ENCODE data around the gene SULT6B1. TPM values are rescaled to one million over a fixed set of nuclear protein-coding genes. Genes with fewer than 3 reads are reported as not detected.

Gene SULT6B1
- total RNA-seq, 1 experiment from 2014 or later, result not detected

DNA sequence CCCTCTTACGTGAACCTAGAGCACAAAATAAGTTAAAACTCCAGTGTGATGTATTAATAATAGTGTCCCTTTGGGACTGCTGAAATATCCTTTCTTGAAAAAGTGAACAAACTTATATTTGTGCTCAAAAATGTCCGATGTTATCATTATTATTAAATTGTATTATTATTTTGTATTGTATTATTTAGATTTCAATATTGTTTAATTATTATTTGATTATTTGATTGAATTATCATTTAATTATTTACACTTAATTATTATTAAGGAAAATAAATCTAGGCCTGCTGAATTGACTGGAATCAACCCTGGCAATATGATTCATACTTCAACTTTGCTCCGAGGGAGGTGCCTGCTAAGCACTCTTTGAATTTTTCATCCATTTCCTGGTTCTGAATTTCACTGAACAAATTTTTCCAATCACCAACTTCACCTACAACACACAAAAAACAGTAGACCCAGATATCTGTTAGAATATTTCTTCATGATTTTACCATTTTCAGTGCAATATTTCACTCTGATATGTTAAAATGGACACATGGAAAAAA is 20.8 kb downstream of the SULT6B1 start:
- in situ Hi-C loops (cut with HindIII; ENCODE audit: low pct_unique_long_range_greater_than_20kb, low sequenced_read_pairs), result no loop called here

GRCh38 chr2:37164757-37165156 is 23.7 kb downstream of the SULT6B1 start:
- no peak for DNase-seq (ENCODE audit: low read depth, low spot score)
- in situ Hi-C loops (cut with HindIII; ENCODE audit: low pct_unique_long_range_greater_than_20kb, low sequenced_read_pairs), result no loop called here

More for the DNA sequence above, 20.8 kb downstream of the SULT6B1 start:
- DNase-seq (ENCODE audit: low read depth, low spot score), result no peak

GRCh38 chr2:37156857-37157714 is 31.4 kb downstream of the SULT6B1 start, which contains the start of gene EIF2AK2:
Gene EIF2AK2, minus strand, starts transcription at chr2:37156980. Its CDS starts 9,174 bp downstream, at chr2:37147806.
- in situ Hi-C loops (cut with HindIII; ENCODE audit: low pct_unique_long_range_greater_than_20kb, low sequenced_read_pairs), result no loop called here
- DNase-seq (ENCODE audit: low read depth, low spot score), result peak; percentile 91

DNA sequence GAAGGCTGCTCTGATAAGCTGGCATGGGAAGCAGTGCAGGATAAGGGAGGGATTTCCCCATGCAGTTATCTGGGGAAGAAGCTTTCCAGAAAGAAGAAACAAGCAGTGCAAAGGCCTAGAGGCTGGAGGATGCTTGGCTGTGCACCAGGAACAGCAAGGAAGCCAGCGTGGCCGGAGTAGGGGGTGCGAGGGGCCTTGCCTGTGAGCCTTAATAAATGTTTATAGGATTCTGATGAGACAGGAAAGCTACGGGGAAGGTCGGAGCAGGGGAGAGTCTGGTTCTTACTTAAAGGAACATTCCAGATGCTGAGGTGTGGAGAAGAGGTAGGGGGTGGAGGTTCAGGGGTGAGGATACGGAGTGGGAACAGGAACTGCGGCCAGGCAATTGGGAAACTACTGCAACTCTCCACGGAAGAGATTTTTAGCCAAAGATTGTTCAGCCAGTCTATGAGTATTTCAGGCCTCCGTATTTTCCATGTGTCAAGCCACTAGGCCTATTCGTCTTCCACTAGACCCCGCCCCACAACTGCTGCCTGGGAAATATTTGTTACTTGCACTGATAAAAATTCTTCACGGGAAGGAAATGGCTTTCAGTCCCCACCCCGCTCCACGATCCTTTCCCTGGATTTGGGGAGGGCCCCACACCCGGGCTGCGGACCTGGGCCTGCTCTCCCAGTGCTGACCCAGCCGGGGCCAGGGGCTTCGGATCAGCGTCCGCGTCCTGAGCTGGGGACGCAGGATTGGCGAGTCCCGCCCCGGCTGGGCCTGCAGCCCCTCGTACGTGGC is 32.2 kb downstream of the SULT6B1 start:
- DNase-seq (ENCODE audit: low read depth, low spot score), result peak; percentile 40
- in situ Hi-C loops (cut with HindIII; ENCODE audit: low pct_unique_long_range_greater_than_20kb, low sequenced_read_pairs), result no loop called here

DNA sequence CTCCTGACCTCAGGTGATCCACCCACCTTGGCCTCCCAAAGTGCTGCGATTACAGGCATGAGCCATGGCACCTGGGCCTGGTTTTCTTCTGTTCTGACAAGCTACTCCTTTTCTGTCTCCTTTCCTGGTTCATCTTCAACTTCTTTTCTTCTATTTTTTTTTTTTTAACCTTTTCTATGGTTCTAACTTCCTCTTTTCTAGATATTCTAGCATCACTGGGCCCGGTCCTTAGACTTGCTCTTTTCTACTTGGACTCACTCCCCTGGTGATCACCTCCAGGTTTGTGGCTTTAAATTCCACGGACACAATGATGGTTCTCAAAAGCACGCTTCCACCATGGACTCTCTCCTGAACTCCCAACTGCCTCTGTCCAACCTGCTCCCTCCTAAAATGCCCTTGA is 33.7 kb downstream of the SULT6B1 start:
- DNase-seq (ENCODE audit: low read depth, low spot score), result no peak
- in situ Hi-C loops (cut with HindIII; ENCODE audit: low pct_unique_long_range_greater_than_20kb, low sequenced_read_pairs), result no loop called here

GRCh38 chr2:37153224-37153623 is 35.2 kb downstream of the SULT6B1 start:
- DNase-seq (ENCODE audit: low read depth, low spot score), result no peak
- in situ Hi-C loops (cut with HindIII; ENCODE audit: low pct_unique_long_range_greater_than_20kb, low sequenced_read_pairs), result no loop called here

GRCh38 chr2:37149626-37150322 is 38.7 kb downstream of the SULT6B1 start:
- DNase-seq (ENCODE audit: low read depth, low spot score), result no peak
- in situ Hi-C loops (cut with HindIII; ENCODE audit: low pct_unique_long_range_greater_than_20kb, low sequenced_read_pairs), result no loop called here

DNA sequence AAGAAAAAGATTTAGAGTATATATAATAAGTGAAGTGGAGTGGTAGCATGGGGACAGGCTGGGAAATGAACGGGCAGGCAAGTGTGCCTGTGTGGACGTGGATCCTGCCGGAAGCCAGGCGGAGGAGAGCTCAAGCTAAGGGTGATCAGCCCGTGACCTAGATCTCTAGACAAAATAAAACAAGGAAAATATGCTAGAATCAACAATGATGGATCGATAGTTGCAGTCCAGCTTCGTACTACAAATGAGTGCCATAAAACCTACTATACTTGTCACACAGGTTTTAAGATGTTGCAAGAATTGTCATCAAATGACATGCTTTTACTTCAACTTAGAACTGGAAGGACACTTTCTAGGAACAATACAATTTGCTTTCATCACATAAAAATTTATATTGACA is 40.1 kb downstream of the SULT6B1 start:
- in situ Hi-C loops (cut with HindIII; ENCODE audit: low pct_unique_long_range_greater_than_20kb, low sequenced_read_pairs), result no loop called here
- no peak for DNase-seq (ENCODE audit: low read depth, low spot score)

GRCh38 chr2:37146062-37146461 is 42.4 kb downstream of the SULT6B1 start:
- in situ Hi-C loops (cut with HindIII; ENCODE audit: low pct_unique_long_range_greater_than_20kb, low sequenced_read_pairs), result no loop called here
- no peak for DNase-seq (ENCODE audit: low read depth, low spot score)

DNA sequence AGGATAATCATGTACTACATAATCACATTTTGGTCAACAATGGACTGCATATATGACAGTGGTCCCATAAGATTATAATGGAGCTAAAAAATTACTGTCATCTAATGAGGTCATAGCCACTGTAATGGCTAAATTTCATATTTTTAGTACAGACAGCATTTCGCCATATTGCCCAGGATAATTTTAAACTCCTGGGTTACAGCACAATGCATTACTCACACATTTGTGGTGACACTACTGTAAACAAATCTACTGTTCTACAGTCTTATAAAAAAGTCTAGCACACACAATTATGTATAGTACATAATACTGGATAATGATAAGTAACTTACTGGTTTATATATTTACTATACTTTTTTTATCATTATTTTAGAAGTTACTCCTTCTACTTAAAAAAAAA is 44.5 kb downstream of the SULT6B1 start:
- in situ Hi-C loops (cut with HindIII; ENCODE audit: low pct_unique_long_range_greater_than_20kb, low sequenced_read_pairs), result no loop called here
- DNase-seq (ENCODE audit: low read depth, low spot score), result no peak

- no peak for DNase-seq (ENCODE audit: low read depth, low spot score)
- in situ Hi-C loops (cut with HindIII; ENCODE audit: low pct_unique_long_range_greater_than_20kb, low sequenced_read_pairs), result no loop called here
These were observed 45.9 kb downstream of the SULT6B1 start for GRCh38 chr2:37142546-37142945.

DNA sequence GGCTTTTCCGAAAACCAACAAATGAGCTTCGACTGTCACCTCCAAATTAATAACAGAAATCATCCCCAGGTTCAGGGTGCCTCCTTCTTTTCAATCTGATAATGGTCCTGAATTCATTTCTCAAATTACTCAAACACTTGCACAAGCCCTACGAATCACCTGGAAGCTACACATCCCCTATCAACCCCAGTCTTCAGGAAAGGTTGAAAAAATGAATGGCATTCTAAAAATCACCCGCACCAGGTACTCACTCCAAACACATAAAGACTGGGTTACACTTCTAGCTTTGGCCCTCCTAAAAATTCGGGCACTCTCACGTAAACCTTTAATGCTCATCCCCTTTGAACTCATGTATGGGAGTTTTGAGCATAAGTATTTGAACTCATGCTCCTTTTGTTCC is 55.6 kb downstream of the SULT6B1 start:
- no peak for DNase-seq (ENCODE audit: low read depth, low spot score)
- in situ Hi-C loops (cut with HindIII; ENCODE audit: low pct_unique_long_range_greater_than_20kb, low sequenced_read_pairs), result no loop called here

- DNase-seq (ENCODE audit: low read depth, low spot score), result no peak
- in situ Hi-C loops (cut with HindIII; ENCODE audit: low pct_unique_long_range_greater_than_20kb, low sequenced_read_pairs), result no loop called here
These were observed 63.1 kb downstream of the SULT6B1 start for GRCh38 chr2:37125416-37125815.

GRCh38 chr2:37119157-37119556 is 69.3 kb downstream of the SULT6B1 start:
- no peak for DNase-seq (ENCODE audit: low read depth, low spot score)
- in situ Hi-C loops (cut with HindIII; ENCODE audit: low pct_unique_long_range_greater_than_20kb, low sequenced_read_pairs), result no loop called here
